ENCODE data around the gene ZACN.

GRCh38 chr17:76065775-76066174 is 13.2 kb upstream of the ZACN start:
- TF ChIP-seq CTCF (IDR thresholded peaks at IDR 0.05) (no peak), POLR2AphosphoS5 (IDR thresholded peaks at IDR 0.05; ENCODE audit: insufficient read depth in 1 of 2, low read depth in 1 of 2) (no peak)

Data from vagina (tissue), 2 donors.